Left lung (tissue), 10 donors: ENCODE measurements around the gene RPS18. TPM values are rescaled to one million over a fixed set of nuclear protein-coding genes. Genes with fewer than 3 reads are reported as not detected.
A peak's percentile ranks its signal among the peaks of the same experiment; 100 is the strongest.
"Not testable (repeated sequence)": the region's sequence is repeated elsewhere in the genome, so short reads cannot be mapped to it uniquely, and the experiment has no call there.

Experiments used
- ATAC-seq: fragments of 200-7000 bp; cut with Tn5 transposase; one replicate; pipeline ENCODE4 v1.9.1; 2020; ENCODE audit warnings: moderate library complexity
- DNase-seq, 4 donors: peaks; one replicate each; pipeline ENCODE4 v3.0.0-alpha.2; 2013 to 2020
- H3K27ac ChIP-seq, 2 donors: fragments of 200-600 bp; sonication (generic) in 1 of 2; one replicate each; pipeline versions ENCODE4 v1.5.0 to v1.8.0; 2020 to 2021
- H3K27me3 ChIP-seq, 2 donors: fragments of 200-600 bp; sonication (generic) in 1 of 2; one replicate each; pipeline versions ENCODE4 v1.5.0 to v1.8.0; 2020 to 2021
- H3K36me3 ChIP-seq, 2 donors: fragments of 200-600 bp; sonication (generic) in 1 of 2; one replicate each; pipeline versions ENCODE4 v1.5.0 to v1.8.0; 2020 to 2021
- H3K4me1 ChIP-seq, 2 donors: fragments of 200-600 bp; one replicate each; pipeline ENCODE4 v1.8.0; 2021
- H3K4me3 ChIP-seq, 2 donors: fragments of 200-600 bp; sonication (generic) in 1 of 2; one replicate each; pipeline versions ENCODE4 v1.5.0 to v1.8.0; 2020 to 2021; ENCODE audit warnings: mild to moderate bottlenecking in 1 of 2
- H3K9me3 ChIP-seq, 2 donors: fragments of 200-600 bp; sonication (generic) in 1 of 2; one replicate each; pipeline versions ENCODE4 v1.5.0 to v1.8.0; 2020 to 2021
- intact Hi-C, 2 donors: fragments of 100-400 bp; cut with DNase I; formaldehyde crosslinking; loops; one replicate each; pipeline versions ENCODE4 v1.11.2 to v1.14.2; 2022
- polyA plus RNA-seq, 6 donors: library from polyadenylated mRNA; unstranded; fragments of 120-200 nt; gene quantifications; one replicate each; pipeline ENCODE4 v1.2.1, GENCODE V29; 2013; ENCODE audit not compliant: insufficient read length in 6 of 6
- total RNA-seq, 2 donors: library from RNA; stranded (reverse); fragmentation: NEBNext Ultra II Directional; extraction: Animal tissue kit (Norgen Biotek cat#: 25700); gene quantifications; one replicate each; pipeline ENCODE4 v1.2.1, GENCODE V29; 2021
- TF ChIP-seq, protein P1 (sequence below), 2 donors: fragments of 200-600 bp; sonication (generic) in 1 of 2; IDR thresholded peaks; one replicate each; pipeline versions ENCODE4 v1.5.0 to v1.8.0; 2021; ENCODE audit warnings: antibody characterized with exemption in 2 of 2
- donor health status: DM: no; HTN: yes; CAD: no.
- donor health status: DM: no; HTN: no; CAD: no.

The RPS18 gene
- total and polyA plus RNA-seq, 8 donors: 1,881 to 4,273 (median 3,975) TPM

DNA sequence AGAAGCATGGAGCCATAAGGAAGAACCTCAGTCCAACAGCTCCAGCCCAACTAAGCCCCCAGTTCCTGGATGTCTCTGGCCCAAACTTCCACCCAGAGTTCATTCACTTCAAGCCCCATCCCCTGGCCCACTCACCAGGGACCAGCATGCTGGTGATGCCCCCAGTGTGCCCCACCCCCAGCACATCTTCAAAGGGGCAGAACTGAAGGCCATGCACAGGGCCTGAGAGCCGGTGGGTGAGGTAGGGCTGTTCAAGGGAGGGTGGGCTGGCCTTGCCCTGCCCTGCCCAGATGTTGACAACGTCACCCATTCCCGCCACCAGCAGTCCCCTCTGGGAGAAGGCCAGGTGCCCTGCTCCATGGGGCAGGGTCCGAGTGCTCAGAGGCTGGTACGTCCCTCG is 8.7 kb downstream of the RPS18 start:
- peaks cover 5 to 44% of the 10 kb centered on the region in 2 donors for H3K4me1 ChIP-seq
- H3K36me3 ChIP-seq: peaks cover 0 to 89% of the 10 kb centered on the region in 2 donors
- ATAC-seq (no peak), DNase-seq (no peak)
- H3K27me3 ChIP-seq: no peaks in the 10 kb centered on the region
- intact Hi-C loops: no loop called here
- TF ChIP-seq, protein P1, sequence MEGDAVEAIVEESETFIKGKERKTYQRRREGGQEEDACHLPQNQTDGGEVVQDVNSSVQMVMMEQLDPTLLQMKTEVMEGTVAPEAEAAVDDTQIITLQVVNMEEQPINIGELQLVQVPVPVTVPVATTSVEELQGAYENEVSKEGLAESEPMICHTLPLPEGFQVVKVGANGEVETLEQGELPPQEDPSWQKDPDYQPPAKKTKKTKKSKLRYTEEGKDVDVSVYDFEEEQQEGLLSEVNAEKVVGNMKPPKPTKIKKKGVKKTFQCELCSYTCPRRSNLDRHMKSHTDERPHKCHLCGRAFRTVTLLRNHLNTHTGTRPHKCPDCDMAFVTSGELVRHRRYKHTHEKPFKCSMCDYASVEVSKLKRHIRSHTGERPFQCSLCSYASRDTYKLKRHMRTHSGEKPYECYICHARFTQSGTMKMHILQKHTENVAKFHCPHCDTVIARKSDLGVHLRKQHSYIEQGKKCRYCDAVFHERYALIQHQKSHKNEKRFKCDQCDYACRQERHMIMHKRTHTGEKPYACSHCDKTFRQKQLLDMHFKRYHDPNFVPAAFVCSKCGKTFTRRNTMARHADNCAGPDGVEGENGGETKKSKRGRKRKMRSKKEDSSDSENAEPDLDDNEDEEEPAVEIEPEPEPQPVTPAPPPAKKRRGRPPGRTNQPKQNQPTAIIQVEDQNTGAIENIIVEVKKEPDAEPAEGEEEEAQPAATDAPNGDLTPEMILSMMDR (IDR thresholded peaks at IDR 0.05): no peak
- no peak overlapping the region for H3K4me3 ChIP-seq
- H3K9me3 ChIP-seq: no peaks in the 10 kb centered on the region
- H3K27ac ChIP-seq: no peak overlapping the region

DNA sequence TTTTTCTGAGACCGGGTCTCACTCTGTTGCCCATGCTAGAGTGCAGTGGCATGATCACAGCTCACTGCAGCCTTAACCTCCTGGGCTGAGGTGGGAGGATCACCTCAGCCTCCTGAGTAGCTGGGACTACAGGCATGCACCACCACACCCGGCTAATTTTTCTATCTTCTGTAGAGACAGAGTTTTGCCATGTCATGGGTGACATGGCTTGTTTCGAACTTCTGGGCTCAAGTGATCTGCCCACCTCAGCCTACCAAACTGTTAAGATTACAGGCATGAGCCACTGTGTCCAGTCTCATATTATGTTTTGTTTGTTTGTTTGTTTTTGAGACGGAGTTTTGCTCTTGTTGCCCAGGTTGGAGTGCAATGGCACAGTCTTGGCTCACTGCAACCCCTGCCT is 13.3 kb downstream of the RPS18 start:
- H3K4me3 ChIP-seq, H3K9me3 ChIP-seq, ATAC-seq, H3K27me3 ChIP-seq, intact Hi-C loops, DNase-seq, H3K27ac ChIP-seq: not testable (repeated sequence)
- Histone ChIP-seq H3K36me3 (peaks cover 0 to 75% of the 10 kb centered on the region in 2 donors), H3K4me1 (peaks cover 11 to 24% of the 10 kb centered on the region in 2 donors)

DNA sequence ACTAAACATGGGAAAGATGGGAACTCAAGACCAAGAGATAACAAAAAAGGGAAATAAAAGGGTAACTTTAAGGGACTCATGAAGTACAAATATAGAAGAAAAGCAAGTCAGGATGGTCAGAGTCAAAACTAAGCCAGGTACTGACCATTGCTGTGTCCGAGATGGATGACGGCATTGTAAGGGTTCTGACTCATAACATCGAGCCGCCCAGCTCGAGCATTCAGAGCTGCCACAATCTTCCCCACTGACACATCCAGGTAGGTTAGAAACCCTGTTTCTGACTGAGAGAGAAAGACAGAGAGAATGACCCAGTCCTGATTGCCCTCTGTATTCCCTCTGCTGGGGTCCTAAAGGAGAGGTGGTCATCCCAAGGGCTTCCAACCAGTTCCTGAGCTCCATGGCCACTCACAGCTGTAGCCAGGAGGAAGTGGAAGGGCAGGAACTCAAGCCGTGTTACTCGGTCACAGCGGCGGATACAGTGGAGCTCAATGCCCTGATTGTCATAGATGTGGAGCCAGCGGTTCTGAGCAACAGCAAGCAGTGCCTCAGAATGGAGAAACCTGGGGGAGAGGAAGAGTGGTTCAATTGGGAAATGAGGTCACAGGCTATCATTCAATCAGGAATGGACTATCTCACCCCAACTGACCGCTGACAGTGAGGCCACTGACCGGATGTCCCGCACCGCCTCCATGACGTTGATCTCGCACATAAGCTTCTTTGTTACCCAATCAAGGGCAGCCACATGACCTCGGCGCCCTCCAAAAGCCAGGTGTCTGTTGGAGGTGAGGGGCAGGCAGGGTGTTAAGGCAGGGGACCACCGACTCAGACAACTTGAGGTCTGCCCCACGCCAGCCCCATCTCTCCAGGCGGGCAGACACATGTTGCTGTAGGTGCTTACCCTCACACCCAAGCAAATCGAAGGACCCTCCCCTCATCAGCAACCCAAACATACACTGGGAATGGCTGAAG is 15.4 kb downstream of the RPS18 start:
- peaks cover 0 to 71% of the 10 kb centered on the region in 2 donors for H3K36me3 ChIP-seq
- H3K4me1 ChIP-seq: peaks cover 14 to 38% of the 10 kb centered on the region in 2 donors
- H3K4me3 ChIP-seq: peak overlapping the region in 1 of 2 donors; percentile 83
- H3K27ac ChIP-seq: no peak overlapping the region
- TF ChIP-seq, protein P1 (IDR thresholded peaks at IDR 0.05): no peak
- H3K9me3 ChIP-seq: no peaks in the 10 kb centered on the region
- intact Hi-C loops: no loop called here
- no peaks in the 10 kb centered on the region for H3K27me3 ChIP-seq
- no peak for DNase-seq
- ATAC-seq: no peak

DNA sequence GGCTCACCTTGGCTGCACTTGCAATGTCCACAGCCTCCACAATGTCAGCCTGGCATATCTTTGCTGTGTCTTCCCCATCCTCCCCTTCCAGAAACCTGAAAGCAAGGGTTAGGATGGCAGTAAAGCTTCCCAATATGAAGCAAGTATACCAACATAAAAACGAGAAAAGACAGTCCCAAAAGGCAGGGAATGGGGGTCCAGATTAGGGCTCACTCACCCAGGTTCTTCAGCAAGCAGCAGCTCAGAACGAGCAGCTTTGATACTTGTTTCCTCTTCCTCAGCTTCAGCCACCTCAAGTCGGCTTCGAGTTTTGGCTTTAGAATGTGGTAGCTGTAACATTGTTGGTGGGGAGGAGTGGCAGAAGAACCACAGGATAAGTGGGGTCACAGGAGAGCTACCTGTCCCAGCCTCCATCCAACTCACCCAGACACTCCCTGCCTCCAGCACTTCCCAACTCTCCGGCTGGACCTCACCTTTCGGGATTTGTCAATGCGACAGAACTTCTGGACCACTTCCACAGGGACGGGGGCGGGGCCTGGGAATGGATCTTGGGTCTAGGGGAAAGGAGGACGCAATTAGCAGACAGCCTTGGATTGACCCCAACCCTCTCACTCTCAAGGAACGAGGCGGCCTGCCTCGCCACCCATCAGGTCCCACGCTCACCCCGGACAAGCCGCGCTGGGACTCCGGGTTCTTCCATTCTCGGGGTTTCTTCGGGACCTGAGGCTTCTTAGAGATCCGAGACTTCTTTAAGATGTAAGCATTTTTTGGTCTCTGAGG is 16.5 kb downstream of the RPS18 start:
- intact Hi-C loops: no loop called here
- no peak for DNase-seq
- peaks cover 14 to 38% of the 10 kb centered on the region in 2 donors for H3K4me1 ChIP-seq
- TF ChIP-seq, protein P1 (IDR thresholded peaks at IDR 0.05): no peak
- H3K9me3 ChIP-seq: no peaks in the 10 kb centered on the region
- peak overlapping the region; percentile 68 to 77 for H3K27ac ChIP-seq
- H3K27me3 ChIP-seq: no peaks in the 10 kb centered on the region
- H3K4me3 ChIP-seq: peak overlapping the region; percentile 66 to 83
- peaks cover 0 to 71% of the 10 kb centered on the region in 2 donors for H3K36me3 ChIP-seq
- no peak for ATAC-seq

DNA sequence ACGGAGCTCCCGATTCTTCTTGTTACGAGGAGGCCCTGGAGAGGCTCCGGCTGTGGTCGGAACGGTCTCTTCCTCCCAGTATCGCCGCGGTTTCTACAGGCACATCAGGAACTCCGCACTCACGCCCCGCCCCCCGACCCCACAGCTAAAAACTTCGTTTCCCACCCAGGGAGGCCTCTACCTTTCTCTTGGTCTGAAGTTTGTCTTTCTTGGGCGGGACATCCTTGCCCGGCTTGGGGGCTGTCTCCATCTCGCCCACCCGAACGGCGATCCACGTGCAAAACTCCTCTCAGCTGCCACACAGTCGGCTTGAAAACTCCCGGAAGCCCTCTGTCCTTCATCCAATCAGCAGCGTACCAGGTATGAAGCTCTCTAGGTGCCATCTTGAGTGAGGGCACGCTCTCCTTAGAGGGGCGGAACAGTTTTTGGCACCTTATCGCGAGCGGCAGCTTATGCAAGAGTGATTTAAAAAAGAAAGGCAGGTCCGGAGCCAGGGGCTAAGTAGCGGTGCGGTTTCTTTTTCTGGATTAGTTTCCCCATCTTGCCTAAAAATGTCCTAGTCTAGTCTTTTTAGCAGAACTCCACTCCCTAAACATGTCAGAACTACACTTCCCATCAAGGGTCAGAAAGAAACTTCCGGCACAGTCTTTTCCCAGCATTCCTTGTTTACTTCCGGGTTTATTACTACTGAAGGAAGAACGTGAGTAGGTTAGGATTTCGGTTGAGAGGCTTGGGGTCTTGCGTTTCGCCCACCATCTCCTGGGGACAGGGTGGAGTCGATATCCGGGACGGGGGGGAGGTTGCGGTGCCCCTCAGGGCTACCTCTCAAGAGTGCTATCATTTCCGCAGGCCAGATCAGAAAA is 17.3 kb downstream of the RPS18 start, which contains the start of the genes PFDN6 and WDR46:
Gene PFDN6, plus strand, starts transcription at position 681 of the 863 bp plus-strand sequence. CDS start 256 bp downstream, outside the sequence.
Gene WDR46, minus strand, starts transcription at position 319 of the 863 bp plus-strand sequence. Its CDS starts 69 bp downstream, at position 250.
- intact Hi-C loops: no loop called here
- H3K36me3 ChIP-seq: peaks cover 0 to 71% of the 10 kb centered on the region in 2 donors
- peak; percentile 98 for ATAC-seq
- H3K4me3 ChIP-seq: peak within 1 kb of the TSS; percentile 66 to 83
- peak; percentile 76 to 95 (median 88) for DNase-seq
- H3K27ac ChIP-seq: peak within 1 kb of the TSS; percentile 68 to 77
- no peaks in the 10 kb centered on the region for H3K27me3 ChIP-seq
- no peaks in the 10 kb centered on the region for H3K9me3 ChIP-seq
- TF ChIP-seq, protein P1 (IDR thresholded peaks at IDR 0.05): no peak
- peaks cover 14 to 38% of the 10 kb centered on the region in 2 donors for H3K4me1 ChIP-seq
